Measurements from ENCODE around the gene AKTIP.

Gene AKTIP

DNA sequence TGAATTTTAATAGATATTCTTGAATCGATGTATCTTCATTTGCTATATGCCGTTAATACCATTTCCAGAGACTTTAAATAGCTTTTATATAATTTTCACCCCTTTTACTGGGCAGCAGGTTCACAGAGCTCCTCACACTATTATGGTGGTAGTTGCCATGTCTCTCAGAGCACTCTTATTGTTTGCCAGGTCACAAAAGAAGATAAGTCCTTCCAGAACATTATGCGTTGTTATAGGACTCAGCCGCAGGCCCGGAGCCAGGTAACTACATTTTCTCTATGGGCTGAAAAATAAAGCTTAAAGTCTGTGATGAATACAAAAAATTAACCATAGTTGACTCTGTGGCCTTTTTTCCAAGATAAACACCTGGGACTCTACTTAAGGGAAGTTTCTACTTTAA, 24.0 kb downstream of the AKTIP start:
- no peak for DNase-seq (ENCODE audit: low read depth)

DNA sequence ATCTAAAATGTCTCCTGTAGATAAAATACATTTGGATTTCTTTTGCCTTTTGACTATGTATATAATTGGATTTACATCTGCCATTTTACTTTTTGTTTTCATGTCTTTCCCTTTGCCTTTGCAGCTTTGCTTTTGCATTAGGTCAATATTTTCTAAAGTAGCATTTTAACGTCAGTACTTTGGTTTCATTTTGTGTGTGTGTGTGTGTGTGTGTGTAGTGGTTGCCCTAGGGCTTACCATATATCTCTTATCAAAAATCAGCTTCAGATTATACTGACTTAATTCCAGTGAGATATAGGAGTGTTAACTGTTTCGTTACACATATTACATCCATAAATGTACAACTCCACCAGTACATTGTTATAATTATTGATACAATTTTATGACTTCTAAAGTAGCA, 26.1 kb downstream of the AKTIP start:
- DNase-seq (ENCODE audit: low read depth): no peak

DNA sequence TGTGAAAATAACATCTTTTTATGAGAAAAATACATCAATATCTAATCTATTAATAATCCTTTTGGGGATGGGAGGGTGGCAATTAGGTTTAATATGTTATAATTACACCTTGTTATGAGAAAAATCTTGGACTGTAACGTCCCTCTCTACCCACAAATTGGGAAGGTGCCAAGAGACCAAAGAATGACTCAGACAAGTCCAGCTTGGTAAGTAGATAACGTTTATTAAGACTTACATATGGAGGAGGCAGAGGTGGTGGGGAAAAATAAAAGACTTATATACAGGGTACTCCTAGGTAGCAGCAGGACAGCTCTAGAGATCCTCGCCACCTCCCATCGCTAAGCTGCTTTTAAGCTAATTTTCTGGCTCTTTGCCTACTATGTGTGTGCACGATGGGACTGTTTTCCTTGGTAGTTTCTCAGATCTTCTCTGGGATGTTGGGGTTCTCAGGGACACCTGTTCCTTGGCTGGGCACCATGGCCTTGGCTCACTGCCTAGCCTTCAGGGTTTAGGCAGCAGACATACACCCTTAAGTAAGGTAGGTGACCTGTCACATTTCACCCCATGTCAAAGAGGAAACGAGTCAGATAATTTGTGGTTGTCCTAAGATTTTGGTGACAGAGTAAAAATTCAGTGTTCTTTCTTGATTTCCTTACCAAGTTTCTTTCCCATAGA, 37.3 kb downstream of the AKTIP start:
- DNase-seq (ENCODE audit: low read depth): peak; percentile 56

DNA sequence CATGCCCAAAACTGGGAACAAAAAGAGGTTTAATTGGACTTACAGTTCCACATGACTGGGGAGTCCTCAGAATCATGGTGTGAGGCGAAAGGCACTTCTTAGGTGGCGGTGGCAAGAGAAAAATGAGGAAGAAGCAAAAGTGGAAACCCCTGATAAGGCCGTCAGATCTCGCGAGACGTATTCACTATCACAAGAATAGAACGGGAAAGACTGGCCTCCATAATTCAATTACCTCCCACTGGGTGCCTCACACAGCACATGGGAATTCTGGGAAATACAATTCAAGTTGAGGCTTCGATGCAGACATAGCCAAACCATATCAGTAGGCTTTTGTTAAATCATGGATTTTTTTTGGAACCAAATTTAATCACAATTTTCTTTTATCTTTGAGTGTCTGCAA, 44.4 kb downstream of the AKTIP start:
- DNase-seq (ENCODE audit: low read depth): no peak

DNA sequence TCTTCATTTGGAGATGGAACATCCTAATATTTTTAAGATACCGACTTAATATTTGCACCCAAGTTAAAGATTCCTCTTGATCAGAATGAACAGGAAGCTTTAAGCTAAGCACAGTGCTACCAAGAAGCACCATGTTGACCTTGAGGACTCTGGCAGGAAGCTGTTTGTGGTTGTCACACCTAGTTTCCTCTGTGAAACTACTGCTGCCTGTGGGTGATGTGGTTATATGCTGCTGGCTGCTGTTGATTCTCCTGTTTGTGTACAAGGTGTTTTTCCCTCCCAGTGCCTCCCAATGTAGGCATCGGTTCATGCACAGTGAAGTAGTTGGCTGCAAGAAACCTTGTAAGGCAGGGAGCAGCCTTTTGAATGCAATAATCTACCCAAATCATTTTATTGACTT, 45.3 kb downstream of the AKTIP start:
- DNase-seq (ENCODE audit: low read depth): no peak

DNA sequence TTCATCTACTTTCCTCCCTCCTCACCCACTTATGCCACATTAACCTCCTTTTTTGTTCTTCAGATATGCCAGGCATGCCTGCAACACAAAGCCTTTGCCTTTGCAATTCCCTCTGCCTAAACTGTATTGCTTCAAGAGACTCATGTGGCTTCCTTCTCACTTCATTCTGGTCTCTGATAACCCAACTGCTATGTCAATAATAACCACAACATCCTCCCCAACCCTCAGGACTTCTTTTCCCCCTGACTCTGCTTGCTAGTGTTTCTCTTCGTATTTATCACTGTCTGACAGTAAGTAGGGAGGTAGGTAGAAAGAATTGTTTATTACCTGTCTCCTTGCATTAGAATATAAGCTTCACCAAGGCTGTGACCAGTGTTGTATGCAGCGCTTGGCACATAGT, 46.4 kb downstream of the AKTIP start:
- no peak for DNase-seq (ENCODE audit: low read depth)

DNA sequence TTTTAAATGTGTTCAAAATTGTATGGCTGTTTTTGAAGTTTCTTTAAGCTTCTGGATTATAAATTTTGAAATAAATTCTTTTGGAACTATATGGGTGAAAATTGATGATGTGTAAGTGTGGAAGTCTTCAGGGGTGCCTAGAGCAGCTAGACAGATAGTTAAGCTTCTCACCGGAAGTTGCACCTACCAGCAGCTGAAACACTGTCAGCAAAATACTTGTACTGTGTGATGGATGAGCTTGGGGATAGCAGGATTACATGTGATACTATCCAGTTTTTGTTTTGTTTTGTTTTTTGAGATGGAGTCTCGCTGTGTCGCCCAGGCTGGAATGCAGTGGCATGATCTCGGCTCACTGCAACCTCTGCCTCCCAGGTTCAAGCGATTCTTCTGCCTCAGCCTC, 49.1 kb downstream of the AKTIP start:
- no peak for DNase-seq (ENCODE audit: low read depth)

DNA sequence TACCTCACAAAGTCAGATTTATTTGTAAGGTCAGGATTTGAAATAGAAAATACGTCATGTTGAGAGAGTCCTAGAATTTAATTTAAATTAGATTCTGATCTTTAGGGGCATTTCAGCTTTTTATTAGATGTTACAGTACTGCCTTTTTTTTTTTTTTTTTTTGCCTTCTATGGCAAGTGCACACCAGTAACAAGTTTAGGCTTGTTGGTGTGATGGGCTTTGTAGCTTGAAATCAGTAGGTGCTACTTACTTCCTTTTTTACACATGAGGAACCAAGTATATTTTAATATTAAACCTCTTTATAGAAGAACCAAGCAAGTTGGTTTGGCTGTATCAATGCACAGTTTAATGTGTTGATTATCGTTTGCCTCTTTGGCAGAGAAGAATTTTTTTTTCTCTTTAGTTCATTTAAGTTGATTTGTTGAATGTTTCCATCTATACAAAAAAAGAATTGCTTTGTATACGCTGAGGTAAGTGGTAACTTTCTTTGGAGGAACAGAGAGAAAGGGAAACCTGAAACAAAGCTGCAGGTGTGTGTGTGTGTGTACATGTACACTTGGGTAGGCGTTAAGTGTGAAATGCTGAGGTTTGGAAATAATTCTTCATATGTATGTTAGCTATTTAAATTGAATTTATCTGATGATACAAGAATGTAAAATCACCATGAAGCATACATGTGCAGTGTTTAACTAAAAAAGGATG, 53.0 kb downstream of the AKTIP start:
- no peak for DNase-seq (ENCODE audit: low read depth)

DNA sequence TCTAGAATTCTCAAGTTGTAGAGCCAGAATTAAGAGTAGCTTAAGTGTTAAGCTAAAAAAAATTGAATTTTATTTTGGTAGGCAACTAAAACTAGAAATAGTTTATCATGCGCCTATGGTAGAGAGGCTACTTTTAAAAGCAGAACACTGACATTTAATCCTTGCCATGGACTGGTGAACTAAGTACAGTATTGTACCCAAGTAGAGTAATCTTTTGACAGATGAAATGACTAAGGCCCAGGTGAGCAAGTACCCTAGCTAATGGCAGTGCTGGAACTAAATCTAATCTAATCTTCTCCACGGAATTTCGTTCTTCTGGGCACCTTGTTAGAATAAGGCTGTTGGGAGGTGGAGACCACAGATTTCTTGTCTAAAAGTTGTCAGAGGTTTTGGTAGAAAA, 56.9 kb downstream of the AKTIP start:
- no peak for DNase-seq (ENCODE audit: low read depth)

DNA sequence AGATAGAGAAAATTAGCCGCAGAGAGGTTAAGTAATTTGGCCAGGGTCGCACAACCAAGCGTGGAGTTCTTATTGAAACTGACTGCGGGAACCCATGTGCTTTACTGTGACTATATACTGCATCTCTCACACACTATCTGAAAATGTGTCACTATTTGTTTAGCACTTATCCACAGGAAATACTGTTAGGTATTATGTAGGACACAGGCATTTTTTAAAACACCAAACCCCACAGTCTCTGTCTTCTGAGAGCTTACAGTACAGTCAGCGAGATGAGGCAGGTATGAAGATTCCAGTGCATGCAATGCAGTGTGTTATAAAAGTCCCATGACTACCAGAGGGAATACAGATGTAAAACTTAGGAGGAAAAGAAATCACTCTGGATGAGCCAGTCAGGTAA, 57.5 kb downstream of the AKTIP start:
- DNase-seq (ENCODE audit: low read depth): no peak

Data from HS-27A (cell line).